H9 (cell line): ENCODE results near the gene CCDC91. TPM values are rescaled to one million over a fixed set of nuclear protein-coding genes. Genes with fewer than 3 reads are reported as not detected.
A peak's percentile ranks its signal among the peaks of the same experiment; 100 is the strongest.

Experiments used
- DNase-seq: peaks from one replicate; pipeline ENCODE4 v3.0.0-alpha.2; 2017
- H2AFZ ChIP-seq: one replicate; pipeline ENCODE4 v1.6.1; 2013; ENCODE audit warnings: mild to moderate bottlenecking, low read length, control low read depth, moderate library complexity
- H2AK5ac ChIP-seq: 2 replicates; pipeline ENCODE4 v1.6.1; 2013; ENCODE audit warnings: low read length, control low read depth, mixed read lengths; ENCODE audit not compliant: insufficient read length
- H2BK120ac ChIP-seq: one replicate; pipeline ENCODE4 v1.6.1; 2013; ENCODE audit warnings: low read depth, mild to moderate bottlenecking, low read length, control low read depth, inconsistent platforms; ENCODE audit not compliant: poor library complexity, severe bottlenecking
- H2BK12ac ChIP-seq: 2 replicates; pipeline ENCODE4 v1.6.1; 2013; ENCODE audit warnings: low read length, control low read depth, mixed read lengths, low read depth; ENCODE audit not compliant: insufficient read length
- H2BK15ac ChIP-seq: 2 replicates; pipeline ENCODE4 v1.6.1; 2013; ENCODE audit warnings: low read depth, low read length, control low read depth
- H2BK20ac ChIP-seq: one replicate; pipeline ENCODE4 v1.6.1; 2013; ENCODE audit warnings: low read depth, mild to moderate bottlenecking, low read length, control low read depth, inconsistent platforms; ENCODE audit not compliant: poor library complexity, severe bottlenecking
- H2BK5ac ChIP-seq: 2 replicates; pipeline ENCODE4 v1.6.1; 2013; ENCODE audit warnings: low read length, control low read depth, mixed read lengths; ENCODE audit not compliant: insufficient read length
- H3K14ac ChIP-seq: 2 replicates; pipeline ENCODE4 v1.6.1; 2013; ENCODE audit warnings: low read length, control low read depth; ENCODE audit not compliant: insufficient read depth
- H3K18ac ChIP-seq: 2 replicates; pipeline ENCODE4 v1.6.1; 2013; ENCODE audit warnings: low read depth, mild to moderate bottlenecking, mixed read lengths, low read length, control low read depth; ENCODE audit not compliant: insufficient read length
- H3K23ac ChIP-seq: 2 replicates; pipeline ENCODE4 v1.6.1; 2013; ENCODE audit warnings: low read length, control low read depth, mixed read lengths, low read depth; ENCODE audit not compliant: insufficient read length
- H3K23me2 ChIP-seq: 2 replicates; pipeline ENCODE4 v1.6.1; 2013; ENCODE audit warnings: low read depth, mild to moderate bottlenecking, mixed read lengths, low read length, control low read depth; ENCODE audit not compliant: insufficient read length, poor library complexity, severe bottlenecking
- H3K27ac ChIP-seq: 2 replicates; pipeline ENCODE4 v1.5.1; 2013; ENCODE audit warnings: low read length, control low read depth, mixed read lengths, low read depth; ENCODE audit not compliant: insufficient read length
- H3K27me3 ChIP-seq: 2 replicates; pipeline ENCODE4 v1.6.1; 2013; ENCODE audit warnings: low read length, control low read depth, inconsistent platforms; ENCODE audit not compliant: insufficient read depth
- H3K4ac ChIP-seq: 2 replicates; pipeline ENCODE4 v1.6.1; 2013; ENCODE audit warnings: low read depth, mild to moderate bottlenecking, control low read depth, inconsistent platforms, low read length, moderate library complexity
- H3K4me1 ChIP-seq: 2 replicates; pipeline ENCODE4 v1.6.1; 2013; ENCODE audit warnings: low read length, control low read depth, inconsistent platforms; ENCODE audit not compliant: insufficient read depth
- H3K4me2 ChIP-seq: 2 replicates; pipeline ENCODE4 v1.6.1; 2013; ENCODE audit warnings: low read length, control low read depth, mixed read lengths; ENCODE audit not compliant: insufficient read length, insufficient read depth
- H3K56ac ChIP-seq: 2 replicates; pipeline ENCODE4 v1.6.1; 2013; ENCODE audit warnings: low read depth, mild to moderate bottlenecking, mixed read lengths, low read length, control low read depth; ENCODE audit not compliant: insufficient read length
- H3K79me1 ChIP-seq: 2 replicates; pipeline ENCODE4 v1.6.1; 2013; ENCODE audit warnings: low read depth, mild to moderate bottlenecking, moderate library complexity, low read length, control low read depth, inconsistent platforms; ENCODE audit not compliant: insufficient read depth, poor library complexity, severe bottlenecking
- H3K79me2 ChIP-seq: 2 replicates; pipeline ENCODE4 v1.6.1; 2013; ENCODE audit warnings: low read length, control low read depth, inconsistent platforms; ENCODE audit not compliant: insufficient read depth
- H3K9ac ChIP-seq: 2 replicates; pipeline ENCODE4 v1.6.1; 2013; ENCODE audit warnings: low read length, control low read depth, mixed read lengths; ENCODE audit not compliant: insufficient read length; ENCODE audit errors: extremely low read depth
- H3K9me3 ChIP-seq: one replicate; pipeline ENCODE4 v1.6.1; 2013; ENCODE audit warnings: low read depth, low read length, inconsistent platforms; ENCODE audit not compliant: control insufficient read depth
- H3T11ph ChIP-seq: one replicate; pipeline ENCODE4 v1.6.1; 2013; ENCODE audit warnings: mild to moderate bottlenecking, low read length, control low read depth, inconsistent platforms
- H4K20me1 ChIP-seq: one replicate; pipeline ENCODE4 v1.6.1; 2013; ENCODE audit not compliant: control insufficient read depth, insufficient read length, insufficient read depth
- H4K5ac ChIP-seq: 2 replicates; pipeline ENCODE4 v1.6.1; 2013; ENCODE audit warnings: low read depth, mild to moderate bottlenecking, mixed read lengths, low read length, control low read depth; ENCODE audit not compliant: insufficient read length
- H4K8ac ChIP-seq: replicated peaks from 2 replicates; pipeline ENCODE4 v1.6.1; 2013; ENCODE audit warnings: low read length, control low read depth, mixed read lengths, low read depth; ENCODE audit not compliant: insufficient read length
- H4K91ac ChIP-seq: 2 replicates; pipeline ENCODE4 v1.6.1; 2013; ENCODE audit warnings: low read depth, mild to moderate bottlenecking, moderate library complexity, mixed read lengths, low read length, control low read depth; ENCODE audit not compliant: insufficient read length
- H3K27ac Mint-ChIP-seq, 3 experiments: 2 replicates in 2 of 3; 3 replicates in 1 of 3; pipeline ENCODE4 v1.8.0; 2020 to 2021; ENCODE audit warnings: mixed read lengths in 3 of 3, mild to moderate bottlenecking in 1 of 3, moderate library complexity in 1 of 3
- H3K27me3 Mint-ChIP-seq: 2 replicates; pipeline ENCODE4 v1.8.0; 2021; ENCODE audit warnings: low read depth, mild to moderate bottlenecking, moderate library complexity, mixed read lengths
- H3K36me3 Mint-ChIP-seq, 3 experiments: 2 replicates in 2 of 3; 3 replicates in 1 of 3; pipeline ENCODE4 v1.8.0; 2020 to 2021; ENCODE audit warnings: low read depth in 3 of 3, mixed read lengths in 3 of 3; ENCODE audit not compliant: insufficient read depth in 1 of 3
- H3K4me1 Mint-ChIP-seq, 2 experiments: 2 replicates each; pipeline ENCODE4 v1.8.0; 2020; ENCODE audit warnings: mixed read lengths in 2 of 2
- H3K4me3 Mint-ChIP-seq, 2 experiments: 2 replicates in 1 of 2; 3 replicates in 1 of 2; pipeline ENCODE4 v1.8.0; 2020 to 2021; ENCODE audit warnings: mild to moderate bottlenecking in 2 of 2, mixed read lengths in 2 of 2, moderate library complexity in 1 of 2
- H3K9me3 Mint-ChIP-seq, 2 experiments: 2 replicates in 1 of 2; 3 replicates in 1 of 2; pipeline ENCODE4 v1.8.0; 2020; ENCODE audit warnings: mild to moderate bottlenecking in 2 of 2, mixed read lengths in 2 of 2, moderate library complexity in 1 of 2
- WGBS: extraction: QIAGEN DNeasy Blood & Tissue Kit; methylation state at CpG from one replicate; pipeline ENCODE4 v1.1.7; 2013; ENCODE audit warnings: missing lambda C conversion rate, low lambda C conversion rate, mixed read lengths; ENCODE audit not compliant: insufficient read length; ENCODE audit errors: extremely low coverage; 5-methylcytosine and 5-hydroxymethylcytosine counted together
- long read RNA-seq: library from polyadenylated mRNA; unstranded; transcript quantifications from one replicate; pipeline ENCODE4 v2.0.0, GENCODE V29; 2020
- total RNA-seq: library from RNA; stranded (reverse); gene quantifications from 2 replicates; pipeline ENCODE4 v1.2.1, GENCODE V29; 2021
- TF ChIP-seq, protein P1 (sequence below): fragments of 200-600 bp; sonication (generic); conservative IDR thresholded peaks from 3 replicates; pipeline ENCODE4 v1.8.0; 2021; ENCODE audit warnings: antibody characterized with exemption, mild to moderate bottlenecking

Gene CCDC91, protein sequence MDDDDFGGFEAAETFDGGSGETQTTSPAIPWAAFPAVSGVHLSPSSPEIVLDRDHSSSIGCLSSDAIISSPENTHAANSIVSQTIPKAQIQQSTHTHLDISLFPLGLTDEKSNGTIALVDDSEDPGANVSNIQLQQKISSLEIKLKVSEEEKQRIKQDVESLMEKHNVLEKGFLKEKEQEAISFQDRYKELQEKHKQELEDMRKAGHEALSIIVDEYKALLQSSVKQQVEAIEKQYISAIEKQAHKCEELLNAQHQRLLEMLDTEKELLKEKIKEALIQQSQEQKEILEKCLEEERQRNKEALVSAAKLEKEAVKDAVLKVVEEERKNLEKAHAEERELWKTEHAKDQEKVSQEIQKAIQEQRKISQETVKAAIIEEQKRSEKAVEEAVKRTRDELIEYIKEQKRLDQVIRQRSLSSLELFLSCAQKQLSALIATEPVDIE
- total RNA-seq: 19.6 and 22.7 TPM in 2 replicates
- long read RNA-seq, transcript CCDC91-205 (11 exons, 1,301 nt): major isoform, 19 of 61 reads
- long read RNA-seq, partial matches to known transcripts: 11 of 61 reads
- long read RNA-seq, other reads (novel, unspliced or antisense): 31 of 61 reads

DNA sequence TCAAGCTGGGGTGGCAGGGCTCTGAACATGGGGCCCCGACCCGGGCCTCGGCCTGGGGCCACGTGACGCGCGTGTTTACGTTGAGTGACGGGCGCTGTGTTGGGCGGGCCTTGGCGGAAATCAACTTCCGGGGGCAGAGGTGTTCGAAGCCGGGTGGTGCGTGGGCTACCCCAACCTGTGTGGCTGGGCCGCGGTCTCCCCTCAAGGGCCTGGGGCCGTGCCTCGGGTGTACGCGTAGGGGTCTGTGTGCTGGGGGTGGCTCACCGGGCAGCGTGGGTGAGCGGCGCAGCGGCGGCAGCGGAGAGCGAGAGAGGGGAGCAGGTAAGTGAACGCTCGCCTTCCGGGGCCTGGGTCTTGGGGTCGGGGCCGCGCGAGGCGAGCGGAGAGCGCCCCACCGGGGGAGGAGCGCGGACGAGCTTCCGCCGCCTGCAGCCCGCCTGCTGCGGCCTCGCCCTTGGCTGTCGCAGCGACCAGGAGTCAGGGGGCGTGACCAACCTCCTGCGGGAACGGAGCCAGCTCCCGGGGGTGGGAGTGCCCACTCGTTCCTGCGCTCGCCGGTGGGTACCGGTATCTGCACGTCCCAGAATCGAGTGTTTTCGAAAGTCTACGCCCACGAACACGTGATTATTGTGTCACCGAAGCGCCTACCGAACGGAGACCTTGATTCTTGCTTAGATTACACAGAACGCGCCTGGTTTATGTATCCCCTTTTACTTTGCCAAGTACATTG is at the start of gene CCDC91:
CCDC91 (plus strand) TSS at position 136 of the 730 bp plus-strand sequence. CDS start 66,760 bp downstream, outside the sequence.
- peak within 1 kb of the TSS; percentile 96 for H3K14ac ChIP-seq
- H3K9me3 ChIP-seq: no peaks in the 10 kb centered on the region
- no peak within 1 kb of the TSS for H3K27ac ChIP-seq
- no peak within 1 kb of the TSS for H4K5ac ChIP-seq
- H3K79me1 ChIP-seq: no peaks in the 10 kb centered on the region
- peak within 1 kb of the TSS; percentile 92 for H3K4me2 ChIP-seq
- H2BK20ac ChIP-seq: no peak within 1 kb of the TSS
- peaks cover 8% of the 10 kb centered on the region for H3K23me2 ChIP-seq
- H3K9me3 Mint-ChIP-seq: peaks cover 9 to 21% of the 10 kb centered on the region in 2 experiments
- H2BK120ac ChIP-seq: no peak within 1 kb of the TSS
- DNase-seq: peak; percentile 91
- H3K27me3 Mint-ChIP-seq: no peaks in the 10 kb centered on the region; the same call in 1 of the 2 replicates
- peaks cover 2% of the 10 kb centered on the region; the same call in 1 of the 2 replicates for H3K4me1 ChIP-seq
- peak within 1 kb of the TSS; percentile 96 for H3K18ac ChIP-seq
- H2BK5ac ChIP-seq: no peak within 1 kb of the TSS
- H2AK5ac ChIP-seq: no peak within 1 kb of the TSS
- WGBS: no CpG with 5 or more reads among the region's 72 CpGs
- H4K20me1 ChIP-seq: no peaks in the 10 kb centered on the region
- peak within 1 kb of the TSS; percentile 46 for H4K8ac ChIP-seq
- no peak within 1 kb of the TSS for H2BK12ac ChIP-seq
- no peak within 1 kb of the TSS for H4K91ac ChIP-seq
- peaks cover 16 to 41% (median 33%) of the 10 kb centered on the region in 3 experiments for H3K36me3 Mint-ChIP-seq
- H3K23ac ChIP-seq: no peak within 1 kb of the TSS
- H2BK15ac ChIP-seq: no peak within 1 kb of the TSS
- H3K4me3 Mint-ChIP-seq: peak within 1 kb of the TSS; percentile 90 to 95
- no peaks in the 10 kb centered on the region for H3K27me3 ChIP-seq
- TF ChIP-seq, protein P1, sequence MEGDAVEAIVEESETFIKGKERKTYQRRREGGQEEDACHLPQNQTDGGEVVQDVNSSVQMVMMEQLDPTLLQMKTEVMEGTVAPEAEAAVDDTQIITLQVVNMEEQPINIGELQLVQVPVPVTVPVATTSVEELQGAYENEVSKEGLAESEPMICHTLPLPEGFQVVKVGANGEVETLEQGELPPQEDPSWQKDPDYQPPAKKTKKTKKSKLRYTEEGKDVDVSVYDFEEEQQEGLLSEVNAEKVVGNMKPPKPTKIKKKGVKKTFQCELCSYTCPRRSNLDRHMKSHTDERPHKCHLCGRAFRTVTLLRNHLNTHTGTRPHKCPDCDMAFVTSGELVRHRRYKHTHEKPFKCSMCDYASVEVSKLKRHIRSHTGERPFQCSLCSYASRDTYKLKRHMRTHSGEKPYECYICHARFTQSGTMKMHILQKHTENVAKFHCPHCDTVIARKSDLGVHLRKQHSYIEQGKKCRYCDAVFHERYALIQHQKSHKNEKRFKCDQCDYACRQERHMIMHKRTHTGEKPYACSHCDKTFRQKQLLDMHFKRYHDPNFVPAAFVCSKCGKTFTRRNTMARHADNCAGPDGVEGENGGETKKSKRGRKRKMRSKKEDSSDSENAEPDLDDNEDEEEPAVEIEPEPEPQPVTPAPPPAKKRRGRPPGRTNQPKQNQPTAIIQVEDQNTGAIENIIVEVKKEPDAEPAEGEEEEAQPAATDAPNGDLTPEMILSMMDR: no peak
- no peak within 1 kb of the TSS for H3K56ac ChIP-seq
- peak within 1 kb of the TSS; percentile 46 for H2AFZ ChIP-seq
- H3K4me1 Mint-ChIP-seq: peaks cover 25 to 27% of the 10 kb centered on the region in 2 experiments
- no peak within 1 kb of the TSS for H3T11ph ChIP-seq
- H3K27ac Mint-ChIP-seq: peak within 1 kb of the TSS; percentile 49 to 98 (median 91); a peak in 4 of 7 replicates
- no peak within 1 kb of the TSS; the same call in 1 of the 2 replicates for H3K4ac ChIP-seq
- peak within 1 kb of the TSS; percentile 72 for H3K9ac ChIP-seq
- peaks cover 16% of the 10 kb centered on the region; the same call in 1 of the 2 replicates for H3K79me2 ChIP-seq
